GM12865 (cell line): Measurements from ENCODE around the gene ADGRD1.

Source experiments
- DNase-seq: peaks from one replicate; pipeline ENCODE4 v3.0.0; 2010; ENCODE audit warnings: low read depth
- H3K4me3 ChIP-seq: 2 replicates; pipeline ENCODE4 v1.5.1; 2011; ENCODE audit warnings: mild to moderate bottlenecking, low read depth, low read length, control low read depth
- CTCF ChIP-seq: IDR thresholded peaks from 2 replicates; pipeline ENCODE4 v1.5.1; 2011; ENCODE audit warnings: low read length, control low read depth, low read depth, inconsistent platforms; ENCODE audit not compliant: insufficient read depth; ENCODE audit errors: missing control alignments

The ADGRD1 gene

DNA sequence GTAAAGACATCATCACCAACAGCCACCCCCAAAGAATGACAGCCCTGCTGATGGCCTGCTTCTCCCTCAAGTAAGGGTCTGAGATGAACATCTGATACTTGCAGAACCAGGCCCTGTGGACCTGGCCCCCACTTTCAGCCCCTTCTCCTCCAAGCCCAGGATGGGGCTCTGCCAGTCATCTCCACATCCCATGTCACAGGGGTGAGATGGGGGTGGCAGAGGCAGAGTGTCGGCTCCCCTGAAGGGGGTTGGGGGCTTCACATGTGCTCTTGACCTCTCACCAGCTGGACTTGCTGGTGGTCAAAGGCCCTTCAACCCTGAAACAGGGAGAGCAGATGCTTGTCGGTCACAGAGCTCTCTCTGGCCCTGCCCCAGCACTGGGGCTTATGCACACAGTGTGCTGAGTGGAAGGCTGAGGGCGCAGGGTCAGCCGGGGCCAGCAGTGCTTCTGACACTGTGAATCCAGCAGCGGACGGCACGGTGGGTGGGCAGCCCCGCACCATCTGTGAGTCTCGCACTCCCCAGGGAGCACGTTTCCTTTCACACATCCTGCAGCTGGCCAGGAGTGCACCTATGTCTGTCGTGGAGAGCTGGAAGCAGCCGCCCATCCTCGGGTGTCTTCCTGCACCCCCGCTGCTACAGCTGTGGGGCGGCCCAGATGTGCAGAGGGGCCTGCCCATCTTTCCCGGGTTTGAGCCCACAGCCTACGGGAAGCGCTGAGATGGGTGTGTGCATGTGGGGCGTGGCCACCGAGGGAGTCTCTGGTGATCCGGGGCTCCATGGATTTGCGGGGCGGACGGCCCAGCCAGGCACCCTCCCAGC, 94.3 kb downstream of the ADGRD1 start:
- no peak for TF ChIP-seq CTCF
- H3K4me3 ChIP-seq, result no peak overlapping the region
- DNase-seq, result no peak

- DNase-seq, result no peak
- no peak for TF ChIP-seq CTCF
- H3K4me3 ChIP-seq, result no peak overlapping the region
These were observed 94.9 kb downstream of the ADGRD1 start for GRCh38 chr12:131048611-131048990.

- no peak overlapping the region for H3K4me3 ChIP-seq
These were observed 95.3 kb downstream of the ADGRD1 start for GRCh38 chr12:131049002-131049401.

GRCh38 chr12:131049549-131050339, 96.0 kb downstream of the ADGRD1 start:
- no peak for TF ChIP-seq CTCF
- no peak for DNase-seq

More at GRCh38 chr12:131049002-131049401, 95.3 kb downstream of the ADGRD1 start:
- no peak for TF ChIP-seq CTCF
- no peak for DNase-seq

GRCh38 chr12:131050463-131051154, 96.9 kb downstream of the ADGRD1 start:
- DNase-seq, result no peak
- no peak for TF ChIP-seq CTCF
- H3K4me3 ChIP-seq, result no peak overlapping the region

More at GRCh38 chr12:131049549-131050339, 96.0 kb downstream of the ADGRD1 start:
- no peak overlapping the region for H3K4me3 ChIP-seq

GRCh38 chr12:131051155-131051473, 97.4 kb downstream of the ADGRD1 start:
- TF ChIP-seq CTCF, result no peak
- DNase-seq, result no peak
- no peak overlapping the region for H3K4me3 ChIP-seq
